Suprapubic skin (tissue), 4 donors: ENCODE data around the gene CPPED1. TPM values are rescaled to one million over a fixed set of nuclear protein-coding genes. Genes with fewer than 3 reads are reported as not detected.

Experiments used
- DNase-seq, 2 donors: peaks; one replicate each; pipeline ENCODE4 v3.0.0-alpha.2; 2019; ENCODE audit warnings: low spot score in 2 of 2
- H3K27ac ChIP-seq: fragments of 200-600 bp; sonication (generic); one replicate; pipeline ENCODE4 v1.5.1; 2019
- H3K27me3 ChIP-seq: fragments of 200-600 bp; sonication (generic); one replicate; pipeline ENCODE4 v1.5.1; 2019
- H3K36me3 ChIP-seq: fragments of 200-600 bp; sonication (generic); one replicate; pipeline ENCODE4 v1.5.1; 2019
- H3K4me1 ChIP-seq: fragments of 200-600 bp; sonication (generic); one replicate; pipeline ENCODE4 v1.5.1; 2019
- H3K4me3 ChIP-seq: fragments of 200-600 bp; sonication (generic); one replicate; pipeline ENCODE4 v1.5.1; 2019; ENCODE audit warnings: mild to moderate bottlenecking
- H3K9me3 ChIP-seq: fragments of 200-600 bp; sonication (generic); one replicate; pipeline ENCODE4 v1.5.1; 2019
- CTCF ChIP-seq, 2 donors: fragments of 200-600 bp in 1 of 2; fragments of 450-650 bp in 1 of 2; sonication (generic) in 1 of 2; IDR thresholded peaks; one replicate each; pipeline ENCODE4 v1.5.1; 2016 to 2019; ENCODE audit warnings: antibody characterized with exemption in 2 of 2, mild to moderate bottlenecking in 1 of 2, moderate library complexity in 1 of 2
- EP300 ChIP-seq: sonication (generic); formaldehyde crosslinking; IDR thresholded peaks from one replicate; pipeline ENCODE4 v1.6.1; 2017; ENCODE audit warnings: antibody characterized with exemption
- POLR2A ChIP-seq, 2 donors: fragments of 450-650 bp; IDR thresholded peaks; one replicate each; pipeline ENCODE4 v1.6.1; 2017; ENCODE audit warnings: antibody characterized with exemption in 2 of 2, mild to moderate bottlenecking in 2 of 2, moderate library complexity in 2 of 2
- POLR2AphosphoS5 ChIP-seq, 3 donors: sonication (generic); formaldehyde crosslinking; IDR thresholded peaks; one replicate each; pipeline ENCODE4 v1.6.1; 2017; ENCODE audit warnings: antibody characterized with exemption in 3 of 3
- WGBS: methylation state at CpG from one replicate; pipeline ENCODE4 v1.1.5; 2018; 5-methylcytosine and 5-hydroxymethylcytosine counted together
- total RNA-seq, 4 donors: library from RNA; depleted of rRNA; stranded (reverse); fragments of >200 nt; gene quantifications; one replicate each; pipeline ENCODE4 v1.1.0, GENCODE V29; 2016

The CPPED1 gene
- total RNA-seq, 4 donors from 2014 or later: 8.7 to 13.3 (median 10.7) TPM

- no peaks in the 10 kb centered on the region for H3K4me1 ChIP-seq
- no peaks in the 10 kb centered on the region for H3K27me3 ChIP-seq
- no peak overlapping the region for H3K4me3 ChIP-seq
- H3K27ac ChIP-seq: no peak overlapping the region
- 80% methylated on average over 6 of the region's 6 CpGs for WGBS
- H3K36me3 ChIP-seq: no peaks in the 10 kb centered on the region
- no peak for TF ChIP-seq POLR2AphosphoS5 (IDR thresholded peaks at IDR 0.05)
- no peak for TF ChIP-seq EP300
- TF ChIP-seq POLR2A (IDR thresholded peaks at IDR 0.05): no peak
- TF ChIP-seq CTCF (IDR thresholded peaks at IDR 0.05): no peak
- peaks cover 1% of the 10 kb centered on the region for H3K9me3 ChIP-seq
- DNase-seq: no peak
These were observed 129.6 kb downstream of the CPPED1 start for GRCh38 chr16:12674071-12674470.

GRCh38 chr16:12673466-12673865 is 130.2 kb downstream of the CPPED1 start:
- H3K36me3 ChIP-seq: no peaks in the 10 kb centered on the region
- H3K27me3 ChIP-seq: no peaks in the 10 kb centered on the region
- 88% methylated on average over 10 of the region's 10 CpGs for WGBS
- no peak overlapping the region for H3K4me3 ChIP-seq
- H3K27ac ChIP-seq: no peak overlapping the region
- no peaks in the 10 kb centered on the region for H3K4me1 ChIP-seq
- DNase-seq: no peak
- H3K9me3 ChIP-seq: peaks cover 6% of the 10 kb centered on the region
- TF ChIP-seq CTCF (IDR thresholded peaks at IDR 0.05): no peak
- TF ChIP-seq POLR2AphosphoS5 (IDR thresholded peaks at IDR 0.05): no peak
- no peak for TF ChIP-seq EP300
- TF ChIP-seq POLR2A (IDR thresholded peaks at IDR 0.05): no peak

- Histone ChIP-seq H3K27ac (no peak overlapping the region), H3K27me3 (no peaks in the 10 kb centered on the region), H3K4me1 (no peaks in the 10 kb centered on the region), H3K9me3 (peaks cover 6% of the 10 kb centered on the region), H3K36me3 (no peaks in the 10 kb centered on the region), H3K4me3 (no peak overlapping the region)
- 72% methylated on average over 8 of the region's 8 CpGs for WGBS
- TF ChIP-seq POLR2AphosphoS5 (IDR thresholded peaks at IDR 0.05) (no peak), EP300 (no peak), POLR2A (IDR thresholded peaks at IDR 0.05) (no peak), CTCF (IDR thresholded peaks at IDR 0.05) (no peak)
- DNase-seq: no peak
These were observed 130.7 kb downstream of the CPPED1 start for GRCh38 chr16:12672986-12673385.

- no peaks in the 10 kb centered on the region for H3K27me3 ChIP-seq
- no peaks in the 10 kb centered on the region for H3K4me1 ChIP-seq
- TF ChIP-seq CTCF (IDR thresholded peaks at IDR 0.05) (no peak), EP300 (no peak), POLR2AphosphoS5 (IDR thresholded peaks at IDR 0.05) (no peak), POLR2A (IDR thresholded peaks at IDR 0.05) (no peak)
- H3K27ac ChIP-seq: no peak overlapping the region
- H3K4me3 ChIP-seq: no peak overlapping the region
- no peak for DNase-seq
- 97% methylated on average over 6 of the region's 6 CpGs for WGBS
- H3K9me3 ChIP-seq: peaks cover 6% of the 10 kb centered on the region
- no peaks in the 10 kb centered on the region for H3K36me3 ChIP-seq
These were observed 133.8 kb downstream of the CPPED1 start for GRCh38 chr16:12669908-12670307.

GRCh38 chr16:12667909-12668308 is 135.8 kb downstream of the CPPED1 start:
- Histone ChIP-seq H3K4me1 (no peaks in the 10 kb centered on the region), H3K27me3 (no peaks in the 10 kb centered on the region), H3K4me3 (no peak overlapping the region), H3K27ac (no peak overlapping the region), H3K36me3 (peaks cover 8% of the 10 kb centered on the region), H3K9me3 (peaks cover 6% of the 10 kb centered on the region)
- TF ChIP-seq POLR2AphosphoS5 (IDR thresholded peaks at IDR 0.05) (no peak), POLR2A (IDR thresholded peaks at IDR 0.05) (no peak), CTCF (IDR thresholded peaks at IDR 0.05) (no peak), EP300 (no peak)
- DNase-seq: no peak
- WGBS: 77% methylated on average over 3 of the region's 3 CpGs
